DOHH2 (cell line): Measurements from ENCODE around the gene GPC5.

Experiments used
- H3F3A ChIP-seq: fragments of 200-600 bp; sonication (generic), shearing (Covaris generic); 2 replicates; pipeline ENCODE4 v1.6.0; 2016; ENCODE audit warnings: antibody characterized with exemption, mild to moderate bottlenecking; ENCODE audit not compliant: control insufficient read depth, insufficient read depth
- H3K27ac ChIP-seq: fragments of 200-600 bp; sonication (generic); 2 replicates; pipeline ENCODE4 v1.5.1; 2014; ENCODE audit warnings: low read depth, mild to moderate bottlenecking, low read length, moderate library complexity
- H3K27me3 ChIP-seq: fragments of 200-600 bp; sonication (generic); 2 replicates; pipeline ENCODE4 v1.6.1; 2014; ENCODE audit warnings: mild to moderate bottlenecking, low read length, mixed read lengths; ENCODE audit not compliant: control insufficient read depth
- H3K36me3 ChIP-seq: fragments of 200-600 bp; sonication (generic); 2 replicates; pipeline ENCODE4 v1.6.1; 2014; ENCODE audit warnings: mild to moderate bottlenecking, low read length, moderate library complexity, mixed read lengths; ENCODE audit not compliant: control insufficient read depth
- H3K4me1 ChIP-seq: fragments of 200-600 bp; sonication (generic); 2 replicates; pipeline ENCODE4 v1.6.1; 2014; ENCODE audit warnings: mild to moderate bottlenecking, low read length, mixed read lengths; ENCODE audit not compliant: control insufficient read depth
- H3K4me2 ChIP-seq: fragments of 200-600 bp; sonication (generic); 2 replicates; pipeline ENCODE4 v1.6.0; 2014; ENCODE audit warnings: mild to moderate bottlenecking, low read length, moderate library complexity
- H3K4me3 ChIP-seq: fragments of 200-600 bp; sonication (generic); 2 replicates; pipeline ENCODE4 v1.5.1; 2014; ENCODE audit warnings: mild to moderate bottlenecking, low read length, mixed read lengths
- H3K79me2 ChIP-seq: fragments of 200-600 bp; sonication (generic); 2 replicates; pipeline ENCODE4 v1.6.1; 2014; ENCODE audit warnings: mild to moderate bottlenecking, low read length, mixed read lengths; ENCODE audit not compliant: control insufficient read depth
- H3K9me2 ChIP-seq: fragments of 200-600 bp; sonication (generic); replicated peaks from 2 replicates; pipeline ENCODE4 v1.6.1; 2014; ENCODE audit warnings: mild to moderate bottlenecking, low read length, mixed read lengths; ENCODE audit not compliant: control insufficient read depth
- H3K9me3 ChIP-seq: fragments of 200-600 bp; sonication (generic); 2 replicates; pipeline ENCODE4 v1.6.1; 2014; ENCODE audit warnings: antibody characterized with exemption, low read length, mixed read lengths; ENCODE audit not compliant: control insufficient read depth, insufficient read depth
- H4K20me1 ChIP-seq: fragments of 200-600 bp; sonication (generic); 2 replicates; pipeline ENCODE4 v1.6.0; 2014; ENCODE audit warnings: low read depth, mild to moderate bottlenecking, antibody characterized with exemption, low read length, moderate library complexity; ENCODE audit not compliant: control insufficient read depth, insufficient read depth
- EZH2phosphoT487 ChIP-seq: fragments of 200-600 bp; sonication (generic); IDR thresholded peaks from 2 replicates; pipeline ENCODE4 v1.6.1; 2017; ENCODE audit warnings: borderline replicate concordance, mild to moderate bottlenecking, antibody characterized with exemption, low read length, moderate library complexity, mixed read lengths
- TF ChIP-seq, protein P1 (sequence below): fragments of 200-600 bp; sonication (generic); IDR thresholded peaks from one replicate; pipeline ENCODE4 v1.5.1; 2014; ENCODE audit warnings: antibody characterized with exemption, mild to moderate bottlenecking, low read depth, low read length; ENCODE audit not compliant: poor library complexity, severe bottlenecking

The GPC5 gene

DNA sequence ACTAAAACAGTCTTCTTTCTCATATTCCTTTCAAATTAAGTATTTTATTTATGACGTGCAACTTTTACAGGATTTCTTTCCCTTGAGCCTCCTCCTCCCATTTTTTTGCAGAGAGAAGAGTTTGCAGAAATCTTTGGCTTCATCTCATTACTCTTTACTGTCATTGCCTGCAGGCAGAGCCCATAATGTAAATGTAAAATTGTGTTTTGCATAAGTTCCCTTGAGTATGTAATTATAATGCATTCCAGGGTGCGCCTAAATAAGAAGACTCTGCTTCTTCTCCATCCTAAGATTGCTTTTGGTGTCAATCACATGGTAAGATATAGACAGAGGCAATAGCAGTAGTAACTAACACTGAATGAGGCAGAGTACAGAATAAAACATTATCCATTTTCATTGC, 27.9 kb upstream of the GPC5 start:
- no peaks in the 10 kb centered on the region for H3K4me1 ChIP-seq
- H3K4me3 ChIP-seq = no peak overlapping the region
- TF ChIP-seq, protein P1, sequence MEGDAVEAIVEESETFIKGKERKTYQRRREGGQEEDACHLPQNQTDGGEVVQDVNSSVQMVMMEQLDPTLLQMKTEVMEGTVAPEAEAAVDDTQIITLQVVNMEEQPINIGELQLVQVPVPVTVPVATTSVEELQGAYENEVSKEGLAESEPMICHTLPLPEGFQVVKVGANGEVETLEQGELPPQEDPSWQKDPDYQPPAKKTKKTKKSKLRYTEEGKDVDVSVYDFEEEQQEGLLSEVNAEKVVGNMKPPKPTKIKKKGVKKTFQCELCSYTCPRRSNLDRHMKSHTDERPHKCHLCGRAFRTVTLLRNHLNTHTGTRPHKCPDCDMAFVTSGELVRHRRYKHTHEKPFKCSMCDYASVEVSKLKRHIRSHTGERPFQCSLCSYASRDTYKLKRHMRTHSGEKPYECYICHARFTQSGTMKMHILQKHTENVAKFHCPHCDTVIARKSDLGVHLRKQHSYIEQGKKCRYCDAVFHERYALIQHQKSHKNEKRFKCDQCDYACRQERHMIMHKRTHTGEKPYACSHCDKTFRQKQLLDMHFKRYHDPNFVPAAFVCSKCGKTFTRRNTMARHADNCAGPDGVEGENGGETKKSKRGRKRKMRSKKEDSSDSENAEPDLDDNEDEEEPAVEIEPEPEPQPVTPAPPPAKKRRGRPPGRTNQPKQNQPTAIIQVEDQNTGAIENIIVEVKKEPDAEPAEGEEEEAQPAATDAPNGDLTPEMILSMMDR = no peak
- TF ChIP-seq EZH2phosphoT487 = no peak
- no peaks in the 10 kb centered on the region for H3K9me3 ChIP-seq
- H3F3A ChIP-seq = peaks cover 9% of the 10 kb centered on the region; the same call in 1 of the 2 replicates
- H3K36me3 ChIP-seq = no peaks in the 10 kb centered on the region
- no peaks in the 10 kb centered on the region for H3K79me2 ChIP-seq
- H3K4me2 ChIP-seq = no peak overlapping the region
- no peaks in the 10 kb centered on the region for H3K9me2 ChIP-seq
- H3K27ac ChIP-seq = no peak overlapping the region
- peaks cover 28% of the 10 kb centered on the region for H3K27me3 ChIP-seq
- no peaks in the 10 kb centered on the region for H4K20me1 ChIP-seq

DNA sequence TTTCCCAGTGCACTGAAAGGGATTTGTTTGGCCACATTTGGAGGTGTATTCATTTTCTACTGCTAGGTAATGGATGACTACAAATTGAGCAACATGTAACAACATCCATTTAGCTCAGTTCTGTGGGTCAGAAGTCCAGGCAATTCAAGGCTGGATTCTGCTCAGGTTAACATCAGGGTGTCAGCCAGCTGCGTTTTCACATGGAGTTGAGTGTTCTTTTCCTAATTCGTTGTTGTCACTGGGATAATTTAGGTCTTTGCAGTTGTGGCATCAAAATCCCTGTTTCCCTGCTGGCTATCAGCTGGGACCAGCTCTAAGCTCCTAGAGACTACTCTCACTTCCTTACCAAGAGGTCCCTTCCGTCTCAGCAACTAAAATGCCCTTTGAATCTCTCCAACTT, 25.5 kb upstream of the GPC5 start:
- Histone ChIP-seq H3K4me2 (no peak overlapping the region), H3K27ac (no peak overlapping the region), H3K9me3 (no peaks in the 10 kb centered on the region), H3K9me2 (no peaks in the 10 kb centered on the region), H3K27me3 (peaks cover 28% of the 10 kb centered on the region), H3K4me1 (no peaks in the 10 kb centered on the region), H3K4me3 (no peak overlapping the region), H4K20me1 (no peaks in the 10 kb centered on the region), H3K79me2 (no peaks in the 10 kb centered on the region), H3K36me3 (no peaks in the 10 kb centered on the region), H3F3A (no peaks in the 10 kb centered on the region)
- TF ChIP-seq, protein P1 = no peak
- no peak for TF ChIP-seq EZH2phosphoT487

DNA sequence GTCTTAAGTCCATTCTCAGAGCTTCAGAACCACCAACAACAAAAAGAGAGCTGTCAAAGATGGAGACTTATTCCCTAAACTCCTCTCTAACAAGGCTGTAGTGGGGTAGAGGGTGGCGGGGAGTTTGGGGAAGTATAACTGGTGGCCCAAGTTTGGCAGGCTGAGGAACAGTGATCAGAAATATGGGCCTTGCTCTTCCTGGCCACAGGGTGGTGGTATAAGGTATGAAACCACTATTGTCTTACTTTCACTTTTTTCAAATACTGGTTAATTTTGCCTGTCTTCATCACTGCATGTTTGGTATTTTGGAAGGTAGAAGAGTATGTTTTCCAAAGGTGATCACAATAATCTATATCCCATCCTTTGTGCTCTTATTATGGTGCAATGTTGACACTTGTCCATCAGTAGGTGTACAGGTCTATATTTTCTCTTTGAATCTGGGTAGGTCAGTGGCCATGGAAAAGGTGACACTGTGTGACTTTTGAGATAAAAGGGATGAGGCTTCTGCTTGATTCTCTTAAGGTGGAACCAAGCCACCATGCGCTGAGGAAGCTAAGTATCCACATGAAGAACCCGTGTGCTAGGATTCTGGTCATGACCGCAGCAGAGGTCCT, 23.2 kb upstream of the GPC5 start:
- Histone ChIP-seq H3K4me3 (no peak overlapping the region), H3K9me3 (no peaks in the 10 kb centered on the region), H3K9me2 (no peaks in the 10 kb centered on the region), H3F3A (no peaks in the 10 kb centered on the region), H3K4me1 (no peaks in the 10 kb centered on the region), H3K4me2 (no peak overlapping the region), H4K20me1 (no peaks in the 10 kb centered on the region), H3K27ac (no peak overlapping the region), H3K27me3 (peaks cover 22% of the 10 kb centered on the region), H3K36me3 (no peaks in the 10 kb centered on the region), H3K79me2 (no peaks in the 10 kb centered on the region)
- no peak for TF ChIP-seq EZH2phosphoT487
- TF ChIP-seq, protein P1 = peak; percentile 67
